ENCODE results near the gene TRAPPC3L. TPM values are rescaled to one million over a fixed set of nuclear protein-coding genes. Genes with fewer than 3 reads are reported as not detected.

Gene TRAPPC3L
- not detected in 2 replicates for total RNA-seq (2022)
- percentile 6 among the genes with signal in this experiment for Bru-seq, nascent RNA
- percentile 5 among the genes with signal in this experiment for BruChase-seq, experiment 1, labeled RNA remaining after a 2-hour chase
- BruChase-seq, experiment 2, labeled RNA remaining after a 6-hour chase = percentile 5 among the genes with signal in this experiment
- long read RNA-seq = 0 reads

- TF ChIP-seq, protein P1, sequence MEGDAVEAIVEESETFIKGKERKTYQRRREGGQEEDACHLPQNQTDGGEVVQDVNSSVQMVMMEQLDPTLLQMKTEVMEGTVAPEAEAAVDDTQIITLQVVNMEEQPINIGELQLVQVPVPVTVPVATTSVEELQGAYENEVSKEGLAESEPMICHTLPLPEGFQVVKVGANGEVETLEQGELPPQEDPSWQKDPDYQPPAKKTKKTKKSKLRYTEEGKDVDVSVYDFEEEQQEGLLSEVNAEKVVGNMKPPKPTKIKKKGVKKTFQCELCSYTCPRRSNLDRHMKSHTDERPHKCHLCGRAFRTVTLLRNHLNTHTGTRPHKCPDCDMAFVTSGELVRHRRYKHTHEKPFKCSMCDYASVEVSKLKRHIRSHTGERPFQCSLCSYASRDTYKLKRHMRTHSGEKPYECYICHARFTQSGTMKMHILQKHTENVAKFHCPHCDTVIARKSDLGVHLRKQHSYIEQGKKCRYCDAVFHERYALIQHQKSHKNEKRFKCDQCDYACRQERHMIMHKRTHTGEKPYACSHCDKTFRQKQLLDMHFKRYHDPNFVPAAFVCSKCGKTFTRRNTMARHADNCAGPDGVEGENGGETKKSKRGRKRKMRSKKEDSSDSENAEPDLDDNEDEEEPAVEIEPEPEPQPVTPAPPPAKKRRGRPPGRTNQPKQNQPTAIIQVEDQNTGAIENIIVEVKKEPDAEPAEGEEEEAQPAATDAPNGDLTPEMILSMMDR (IDR thresholded peaks at IDR 0.05; ENCODE audit: insufficient read depth in 1 of 2, low read depth in 1 of 2, low read length in 1 of 2, severe bottlenecking in 1 of 2, unreplicated experiment in 1 of 2) = no peak
- CTCF ChIA-PET = interaction anchor here (0.6 kb wide), 1 partner anchor 209 kb away, joined by 3 read pairs; no protein-coding TSS in a partner anchor
- no TSS peak for BruUV-seq (replicated peaks)
Measured at GRCh38 chr6:116545651-116546050, at the start of gene TRAPPC3L. Gene TRAPPC3L (minus strand): TSS chr6:116545684. CDS start chr6:116545514, 170 bp downstream.

GRCh38 chr6:116595247-116595646 is 49.8 kb upstream of the TRAPPC3L start:
- Mint-ChIP-seq H3K27ac (ENCODE audit: unreplicated experiment) (no peak overlapping the region), H3K4me1 (ENCODE audit: low read depth, unreplicated experiment) (no peaks in the 10 kb centered on the region), H3K4me3 (ENCODE audit: unreplicated experiment) (no peak overlapping the region), H3K27me3 (ENCODE audit: insufficient read depth, unreplicated experiment) (no peaks in the 10 kb centered on the region), H3K36me3 (ENCODE audit: insufficient read depth, unreplicated experiment) (peaks cover 7% of the 10 kb centered on the region), H3K9me3 (ENCODE audit: unreplicated experiment) (no peaks in the 10 kb centered on the region)
- TF ChIP-seq, protein P1 (IDR thresholded peaks at IDR 0.05; ENCODE audit: insufficient read depth in 1 of 2, low read depth in 1 of 2, low read length in 1 of 2, severe bottlenecking in 1 of 2, unreplicated experiment in 1 of 2) = no peak
- CTCF ChIA-PET = no interaction called here
- Histone ChIP-seq H3K27me3 (replicated peaks; ENCODE audit: control insufficient read depth, insufficient read depth, low read length) (no peaks in the 10 kb centered on the region), H3K9me3 (no peaks in the 10 kb centered on the region), H3K4me1 (no peaks in the 10 kb centered on the region), H3K36me3 (ENCODE audit: control insufficient read depth, insufficient read depth, low read length) (no peaks in the 10 kb centered on the region), H3K4me3 (ENCODE audit: low read depth, low read length) (no peak overlapping the region)
- POLR2A ChIA-PET = no interaction called here
- BruUV-seq (replicated peaks) = no TSS peak
- intact Hi-C loops (cut with micrococcal nuclease; ENCODE audit: unreplicated experiment) = no loop called here
- DNase-seq = no peak

More at GRCh38 chr6:116545651-116546050, at the start of gene TRAPPC3L:
- no peaks in the 10 kb centered on the region for H3K36me3 Mint-ChIP-seq (ENCODE audit: insufficient read depth, unreplicated experiment)
- DNase-seq = no peak
- POLR2A ChIA-PET = no interaction called here
- H3K27me3 ChIP-seq (replicated peaks; ENCODE audit: control insufficient read depth, insufficient read depth, low read length) = no peaks in the 10 kb centered on the region
- H3K9me3 ChIP-seq = no peaks in the 10 kb centered on the region
- H3K4me1 Mint-ChIP-seq (ENCODE audit: low read depth, unreplicated experiment) = peaks cover 5% of the 10 kb centered on the region
- no peaks in the 10 kb centered on the region for H3K9me3 Mint-ChIP-seq (ENCODE audit: unreplicated experiment)
- no peaks in the 10 kb centered on the region for H3K4me1 ChIP-seq
- intact Hi-C loops (cut with micrococcal nuclease; ENCODE audit: unreplicated experiment) = no loop called here
- H3K27me3 Mint-ChIP-seq (ENCODE audit: insufficient read depth, unreplicated experiment) = no peaks in the 10 kb centered on the region
- H3K4me3 ChIP-seq (ENCODE audit: low read depth, low read length) = no peak within 1 kb of the TSS
- H3K4me3 Mint-ChIP-seq (ENCODE audit: unreplicated experiment) = no peak within 1 kb of the TSS
- no peak within 1 kb of the TSS for H3K27ac Mint-ChIP-seq (ENCODE audit: unreplicated experiment)
- H3K36me3 ChIP-seq (ENCODE audit: control insufficient read depth, insufficient read depth, low read length) = no peaks in the 10 kb centered on the region

- no peak overlapping the region for H3K4me3 Mint-ChIP-seq (ENCODE audit: unreplicated experiment)
- no peaks in the 10 kb centered on the region for H3K4me1 Mint-ChIP-seq (ENCODE audit: low read depth, unreplicated experiment)
- no peak overlapping the region for H3K27ac Mint-ChIP-seq (ENCODE audit: unreplicated experiment)
- Histone ChIP-seq H3K27me3 (replicated peaks; ENCODE audit: control insufficient read depth, insufficient read depth, low read length) (no peaks in the 10 kb centered on the region), H3K36me3 (ENCODE audit: control insufficient read depth, insufficient read depth, low read length) (no peaks in the 10 kb centered on the region), H3K9me3 (no peaks in the 10 kb centered on the region), H3K4me1 (no peaks in the 10 kb centered on the region), H3K4me3 (ENCODE audit: low read depth, low read length) (no peak overlapping the region)
- no peak for DNase-seq
- TF ChIP-seq, protein P1 (IDR thresholded peaks at IDR 0.05; ENCODE audit: insufficient read depth in 1 of 2, low read depth in 1 of 2, low read length in 1 of 2, severe bottlenecking in 1 of 2, unreplicated experiment in 1 of 2) = no peak
- ChIA-PET CTCF (no interaction called here), POLR2A (no interaction called here)
- H3K27me3 Mint-ChIP-seq (ENCODE audit: insufficient read depth, unreplicated experiment) = no peaks in the 10 kb centered on the region
- intact Hi-C loops (cut with micrococcal nuclease; ENCODE audit: unreplicated experiment) = no loop called here
- H3K36me3 Mint-ChIP-seq (ENCODE audit: insufficient read depth, unreplicated experiment) = peaks cover 34% of the 10 kb centered on the region
- no peaks in the 10 kb centered on the region for H3K9me3 Mint-ChIP-seq (ENCODE audit: unreplicated experiment)
- BruUV-seq (replicated peaks) = no TSS peak
Measured at GRCh38 chr6:116586738-116587137, 41.3 kb upstream of the TRAPPC3L start.
